Measurements from ENCODE around the gene CDYL2.

CDYL2 gene

DNA sequence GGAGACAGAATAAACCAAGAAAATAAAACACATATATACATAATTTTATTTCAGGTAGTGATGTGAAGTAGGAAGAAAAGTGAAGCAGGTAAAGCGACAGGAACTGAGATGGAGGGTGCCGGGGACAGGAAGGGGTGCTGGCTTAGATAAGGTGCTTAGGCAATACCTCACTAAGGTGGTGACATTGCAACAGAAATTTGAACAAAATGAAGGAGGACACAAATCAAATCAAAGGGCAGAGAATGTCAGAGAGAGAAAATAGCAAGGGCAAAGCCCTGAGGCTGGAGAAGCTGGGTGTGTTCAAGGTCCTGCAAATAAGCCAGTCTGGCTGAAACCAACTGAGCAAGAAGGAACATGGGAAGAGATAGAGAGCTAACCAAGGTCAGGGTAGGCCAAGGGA, 5.0 kb upstream of the CDYL2 start:
- Histone ChIP-seq H3K36me3 (ENCODE audit: control insufficient read depth, insufficient read depth, low read length) (no peaks in the 10 kb centered on the region), H3K27me3 (ENCODE audit: control insufficient read depth, insufficient read depth, low read length) (peaks cover 7% of the 10 kb centered on the region; the same call in 1 of the 2 replicates), H3K27ac (ENCODE audit: low read length) (no peak overlapping the region), H3K4me1 (ENCODE audit: control insufficient read depth, insufficient read depth, low read length) (no peaks in the 10 kb centered on the region; the same call in 1 of the 2 replicates), H3K9me3 (ENCODE audit: control insufficient read depth, insufficient read depth, low read length) (no peaks in the 10 kb centered on the region), H3K4me3 (ENCODE audit: low read length) (no peak overlapping the region)
- no peak for DNase-seq (ENCODE audit: low read depth, low spot score)
- no CpG with 5 or more reads among the region's 2 CpGs for WGBS (ENCODE audit: insufficient coverage, insufficient read length)

DNA sequence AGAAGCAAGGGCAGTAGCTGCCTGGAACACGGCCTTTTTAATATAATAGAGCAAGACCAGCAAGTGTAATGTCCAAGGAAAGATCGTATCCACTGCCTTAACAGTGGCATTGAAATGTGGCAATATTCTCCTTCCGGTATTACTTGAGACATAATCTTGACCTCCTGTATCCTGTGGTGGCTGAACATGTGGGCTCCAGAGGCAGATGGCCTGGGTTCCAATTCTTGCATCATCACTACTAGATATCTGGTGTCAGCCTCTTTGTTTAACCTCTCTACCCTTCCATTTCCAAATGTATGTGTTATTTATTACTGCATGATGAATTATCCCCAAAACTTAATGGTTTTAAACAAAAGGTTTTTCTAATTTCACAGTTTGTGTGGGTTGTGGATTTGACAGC, 3.5 kb upstream of the CDYL2 start:
- H3K4me1 ChIP-seq (ENCODE audit: control insufficient read depth, insufficient read depth, low read length), result no peaks in the 10 kb centered on the region; the same call in 1 of the 2 replicates
- no peaks in the 10 kb centered on the region for H3K9me3 ChIP-seq (ENCODE audit: control insufficient read depth, insufficient read depth, low read length)
- H3K27me3 ChIP-seq (ENCODE audit: control insufficient read depth, insufficient read depth, low read length), result peaks cover 7% of the 10 kb centered on the region; the same call in 1 of the 2 replicates
- no peaks in the 10 kb centered on the region for H3K36me3 ChIP-seq (ENCODE audit: control insufficient read depth, insufficient read depth, low read length)
- no peak for DNase-seq (ENCODE audit: low read depth, low spot score)
- no CpG with 5 or more reads among the region's 3 CpGs for WGBS (ENCODE audit: insufficient coverage, insufficient read length)
- no peak overlapping the region for H3K4me3 ChIP-seq (ENCODE audit: low read length)
- no peak overlapping the region for H3K27ac ChIP-seq (ENCODE audit: low read length)

DNA sequence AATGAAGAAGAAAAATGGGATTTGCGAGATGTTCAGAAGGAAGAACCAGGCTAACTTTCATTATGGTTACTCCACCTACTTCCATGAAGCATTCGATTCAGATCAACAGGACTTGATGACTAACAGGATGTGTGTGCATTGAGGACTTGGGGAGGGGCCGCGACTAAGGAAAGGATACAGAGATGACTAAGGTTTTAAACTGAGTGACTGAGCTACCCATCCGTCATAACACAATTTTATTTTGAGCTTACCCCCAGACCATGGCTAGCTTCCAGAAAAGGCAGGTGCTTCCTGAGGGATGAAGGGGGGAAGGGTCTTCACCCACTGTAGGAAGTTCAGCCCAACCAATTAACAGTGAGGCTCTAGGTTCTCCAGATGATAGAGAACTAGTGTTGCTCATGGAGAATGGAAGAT, 2.5 kb upstream of the CDYL2 start:
- peaks cover 7% of the 10 kb centered on the region; the same call in 1 of the 2 replicates for H3K27me3 ChIP-seq (ENCODE audit: control insufficient read depth, insufficient read depth, low read length)
- H3K36me3 ChIP-seq (ENCODE audit: control insufficient read depth, insufficient read depth, low read length), result no peaks in the 10 kb centered on the region
- DNase-seq (ENCODE audit: low read depth, low spot score), result no peak
- H3K4me3 ChIP-seq (ENCODE audit: low read length), result no peak overlapping the region
- no CpG with 5 or more reads among the region's 5 CpGs for WGBS (ENCODE audit: insufficient coverage, insufficient read length)
- no peak overlapping the region for H3K27ac ChIP-seq (ENCODE audit: low read length)
- no peaks in the 10 kb centered on the region for H3K9me3 ChIP-seq (ENCODE audit: control insufficient read depth, insufficient read depth, low read length)
- H3K4me1 ChIP-seq (ENCODE audit: control insufficient read depth, insufficient read depth, low read length), result no peaks in the 10 kb centered on the region; the same call in 1 of the 2 replicates

DNA sequence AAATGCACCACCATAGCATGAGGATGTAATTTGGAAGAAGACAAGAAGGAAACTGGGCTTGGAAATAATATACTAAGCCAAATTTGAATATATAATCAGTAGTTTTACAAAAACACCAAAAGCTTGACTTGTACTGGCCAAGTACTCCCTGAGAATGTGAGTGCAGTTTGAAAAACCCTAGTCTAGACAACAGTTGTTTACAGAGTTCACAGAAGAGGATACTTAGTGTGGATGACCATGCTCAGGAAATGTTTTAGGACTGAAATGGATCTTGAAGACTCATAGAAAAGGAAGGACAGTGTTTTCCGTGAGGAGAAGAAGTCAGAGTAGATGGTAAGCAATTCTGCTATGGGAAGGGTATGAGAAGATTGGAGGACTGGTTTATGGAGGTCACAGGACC, 1.9 kb upstream of the CDYL2 start:
- no CpG with 5 or more reads among the region's 1 CpG for WGBS (ENCODE audit: insufficient coverage, insufficient read length)
- no peak for DNase-seq (ENCODE audit: low read depth, low spot score)
- Histone ChIP-seq H3K27me3 (ENCODE audit: control insufficient read depth, insufficient read depth, low read length) (peaks cover 7% of the 10 kb centered on the region; the same call in 1 of the 2 replicates), H3K4me1 (ENCODE audit: control insufficient read depth, insufficient read depth, low read length) (no peaks in the 10 kb centered on the region; the same call in 1 of the 2 replicates), H3K27ac (ENCODE audit: low read length) (no peak overlapping the region), H3K36me3 (ENCODE audit: control insufficient read depth, insufficient read depth, low read length) (no peaks in the 10 kb centered on the region), H3K4me3 (ENCODE audit: low read length) (no peak overlapping the region), H3K9me3 (ENCODE audit: control insufficient read depth, insufficient read depth, low read length) (no peaks in the 10 kb centered on the region)

DNA sequence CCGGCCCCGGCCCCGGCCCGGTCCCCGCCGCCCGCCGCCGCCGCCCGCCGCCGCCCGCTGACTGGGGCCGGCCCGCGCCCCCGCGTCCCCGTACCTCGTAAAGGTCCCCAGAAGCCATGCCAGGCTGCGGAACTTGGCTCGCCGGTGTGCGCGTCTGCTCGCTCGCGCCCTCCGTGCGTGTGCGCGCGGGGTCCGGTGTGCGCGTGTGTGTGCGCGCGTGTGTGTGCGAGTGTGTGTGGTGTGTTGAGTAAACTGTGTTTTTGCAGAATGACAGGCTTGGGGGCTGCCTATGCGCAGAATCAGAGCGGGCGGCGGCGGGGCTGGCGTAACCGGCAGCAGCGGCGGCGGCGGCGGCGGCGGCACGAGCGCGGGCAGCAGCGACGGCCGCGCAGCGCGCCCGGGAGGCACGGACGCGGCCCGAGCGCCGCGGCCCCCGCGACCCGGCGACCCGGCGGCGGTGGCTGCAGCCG, 307 bp downstream of the CDYL2 start:
- H3K27ac ChIP-seq (ENCODE audit: low read length), result no peak overlapping the region
- no peaks in the 10 kb centered on the region for H3K36me3 ChIP-seq (ENCODE audit: control insufficient read depth, insufficient read depth, low read length)
- WGBS (ENCODE audit: insufficient coverage, insufficient read length), result no CpG with 5 or more reads among the region's 80 CpGs
- no peaks in the 10 kb centered on the region for H3K9me3 ChIP-seq (ENCODE audit: control insufficient read depth, insufficient read depth, low read length)
- DNase-seq (ENCODE audit: low read depth, low spot score), result no peak
- H3K27me3 ChIP-seq (ENCODE audit: control insufficient read depth, insufficient read depth, low read length), result peaks cover 7% of the 10 kb centered on the region; the same call in 1 of the 2 replicates
- no peaks in the 10 kb centered on the region; the same call in 1 of the 2 replicates for H3K4me1 ChIP-seq (ENCODE audit: control insufficient read depth, insufficient read depth, low read length)
- H3K4me3 ChIP-seq (ENCODE audit: low read length), result peak overlapping the region; percentile 79; the same call in 1 of the 2 replicates

DNA sequence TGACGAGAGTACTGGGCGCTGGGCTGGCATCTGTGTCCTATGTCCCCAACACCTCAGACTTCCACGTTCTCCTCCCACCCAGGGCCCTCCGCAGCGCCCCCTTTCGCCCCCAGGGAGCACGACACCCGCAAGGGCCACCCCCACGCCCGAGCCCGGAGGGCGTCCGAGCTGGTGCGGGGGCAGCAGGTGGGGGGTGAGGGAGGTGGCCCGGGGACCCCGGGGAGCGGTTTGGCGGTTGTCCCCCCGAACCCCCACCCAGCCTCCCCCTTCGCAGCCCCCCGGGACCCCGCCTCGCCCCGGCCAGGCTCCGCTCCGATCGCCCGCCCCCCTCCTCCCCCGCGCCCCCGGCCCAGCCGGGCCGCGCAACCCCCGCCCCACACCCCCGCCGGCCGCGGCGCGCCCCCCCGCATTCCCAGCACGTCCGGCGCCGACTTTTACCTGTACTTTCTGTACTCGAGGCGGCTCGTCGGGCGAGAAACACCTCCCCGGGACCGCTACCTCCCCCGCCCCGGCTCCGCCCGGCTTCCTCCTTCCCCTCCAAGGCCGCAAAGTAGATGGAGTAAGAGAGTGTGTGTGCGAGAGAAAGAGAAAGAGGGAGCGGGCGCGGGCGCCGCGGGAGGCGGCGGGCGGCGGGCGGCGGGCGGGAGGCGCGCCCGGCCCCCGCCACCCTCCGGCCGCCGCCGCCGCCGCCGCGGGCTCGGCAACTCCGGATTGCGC, 901 bp downstream of the CDYL2 start:
- Histone ChIP-seq H3K27ac (ENCODE audit: low read length) (no peak overlapping the region), H3K27me3 (ENCODE audit: control insufficient read depth, insufficient read depth, low read length) (peaks cover 7% of the 10 kb centered on the region; the same call in 1 of the 2 replicates)
- WGBS (ENCODE audit: insufficient coverage, insufficient read length), result no CpG with 5 or more reads among the region's 87 CpGs

DNA sequence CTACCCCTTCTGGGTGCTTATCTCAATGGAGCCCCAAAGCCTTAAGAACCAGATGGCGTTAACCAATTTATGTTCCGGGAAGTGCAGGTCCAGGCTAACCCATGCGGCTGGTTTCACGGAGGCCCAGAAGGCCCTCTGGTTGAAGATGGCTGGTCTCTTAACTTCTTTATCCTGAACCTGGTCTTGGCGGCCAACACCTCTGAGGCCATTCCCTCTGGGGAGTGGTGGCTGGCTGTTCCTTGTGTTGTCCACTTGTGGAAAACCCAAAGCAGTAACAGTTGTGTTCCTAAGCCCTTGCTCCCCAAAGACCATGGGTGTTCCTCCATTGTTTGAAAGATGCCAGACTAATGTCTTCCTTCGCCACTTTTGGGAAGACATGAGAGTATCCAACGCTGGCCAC, 1.5 kb downstream of the CDYL2 start:
- Histone ChIP-seq H3K27me3 (ENCODE audit: control insufficient read depth, insufficient read depth, low read length) (peaks cover 7% of the 10 kb centered on the region; the same call in 1 of the 2 replicates), H3K4me3 (ENCODE audit: low read length) (no peak overlapping the region; the same call in 1 of the 2 replicates), H3K9me3 (ENCODE audit: control insufficient read depth, insufficient read depth, low read length) (no peaks in the 10 kb centered on the region), H3K36me3 (ENCODE audit: control insufficient read depth, insufficient read depth, low read length) (no peaks in the 10 kb centered on the region), H3K27ac (ENCODE audit: low read length) (no peak overlapping the region), H3K4me1 (ENCODE audit: control insufficient read depth, insufficient read depth, low read length) (no peaks in the 10 kb centered on the region; the same call in 1 of the 2 replicates)
- WGBS (ENCODE audit: insufficient coverage, insufficient read length), result no CpG with 5 or more reads among the region's 7 CpGs
- no peak for DNase-seq (ENCODE audit: low read depth, low spot score)

More for the DNA sequence above, 901 bp downstream of the CDYL2 start:
- H3K4me3 ChIP-seq (ENCODE audit: low read length), result peak overlapping the region; percentile 79; the same call in 1 of the 2 replicates
- no peaks in the 10 kb centered on the region for H3K36me3 ChIP-seq (ENCODE audit: control insufficient read depth, insufficient read depth, low read length)
- no peaks in the 10 kb centered on the region for H3K9me3 ChIP-seq (ENCODE audit: control insufficient read depth, insufficient read depth, low read length)
- no peaks in the 10 kb centered on the region; the same call in 1 of the 2 replicates for H3K4me1 ChIP-seq (ENCODE audit: control insufficient read depth, insufficient read depth, low read length)
- no peak for DNase-seq (ENCODE audit: low read depth, low spot score)

DNA sequence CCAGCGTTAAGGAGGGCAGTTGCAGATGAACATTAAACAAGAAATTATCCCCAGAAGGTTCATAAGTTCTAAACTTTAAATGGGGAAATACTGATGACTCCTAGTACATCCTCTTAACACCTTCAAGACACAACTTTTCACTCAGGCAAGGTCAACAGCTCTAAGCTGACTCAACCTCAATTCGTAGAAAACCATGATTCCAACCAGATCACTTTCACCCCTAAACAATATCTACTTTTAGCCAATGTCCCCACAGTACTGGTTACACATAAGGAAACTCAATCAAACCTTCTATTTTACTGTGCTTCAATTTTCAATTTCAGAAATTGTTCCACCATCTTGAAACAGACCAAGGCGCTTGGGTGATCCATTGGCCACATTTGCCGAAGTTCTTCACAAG, 2.3 kb downstream of the CDYL2 start:
- Histone ChIP-seq H3K9me3 (ENCODE audit: control insufficient read depth, insufficient read depth, low read length) (no peaks in the 10 kb centered on the region), H3K36me3 (ENCODE audit: control insufficient read depth, insufficient read depth, low read length) (no peaks in the 10 kb centered on the region), H3K27ac (ENCODE audit: low read length) (no peak overlapping the region), H3K4me3 (ENCODE audit: low read length) (no peak overlapping the region), H3K27me3 (ENCODE audit: control insufficient read depth, insufficient read depth, low read length) (peaks cover 7% of the 10 kb centered on the region; the same call in 1 of the 2 replicates), H3K4me1 (ENCODE audit: control insufficient read depth, insufficient read depth, low read length) (no peaks in the 10 kb centered on the region; the same call in 1 of the 2 replicates)
- no peak for DNase-seq (ENCODE audit: low read depth, low spot score)
- WGBS (ENCODE audit: insufficient coverage, insufficient read length), result no CpG with 5 or more reads among the region's 4 CpGs

DNA sequence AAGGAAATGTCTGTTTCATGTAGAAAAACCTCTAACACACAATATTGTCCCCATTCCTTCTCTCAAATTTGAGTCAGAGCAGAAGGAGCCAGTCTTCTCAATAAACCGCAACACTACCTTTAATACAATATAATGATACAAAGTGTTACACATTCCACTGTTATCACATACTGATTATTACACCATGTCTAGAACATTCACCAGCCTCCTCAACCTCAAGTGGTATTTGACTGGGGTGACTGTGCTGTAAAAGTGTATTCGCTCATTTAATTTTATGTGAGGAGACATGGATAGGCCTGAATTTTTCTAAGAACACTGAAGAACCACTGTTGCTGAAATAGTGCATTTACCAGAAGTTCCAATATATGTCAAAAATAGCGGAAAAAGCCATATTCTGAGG, 10.3 kb downstream of the CDYL2 start:
- whole genome bisulfite sequencing (ENCODE audit: insufficient coverage, insufficient read length), result 100% methylated on average over 1 of the region's 3 CpGs
- no peak for DNase-seq (ENCODE audit: low read depth, low spot score)
- Histone ChIP-seq H3K9me3 (ENCODE audit: control insufficient read depth, insufficient read depth, low read length) (no peaks in the 10 kb centered on the region), H3K4me3 (ENCODE audit: low read length) (no peak overlapping the region), H3K36me3 (ENCODE audit: control insufficient read depth, insufficient read depth, low read length) (no peaks in the 10 kb centered on the region), H3K27ac (ENCODE audit: low read length) (no peak overlapping the region), H3K27me3 (ENCODE audit: control insufficient read depth, insufficient read depth, low read length) (no peaks in the 10 kb centered on the region), H3K4me1 (ENCODE audit: control insufficient read depth, insufficient read depth, low read length) (no peaks in the 10 kb centered on the region)

DNA sequence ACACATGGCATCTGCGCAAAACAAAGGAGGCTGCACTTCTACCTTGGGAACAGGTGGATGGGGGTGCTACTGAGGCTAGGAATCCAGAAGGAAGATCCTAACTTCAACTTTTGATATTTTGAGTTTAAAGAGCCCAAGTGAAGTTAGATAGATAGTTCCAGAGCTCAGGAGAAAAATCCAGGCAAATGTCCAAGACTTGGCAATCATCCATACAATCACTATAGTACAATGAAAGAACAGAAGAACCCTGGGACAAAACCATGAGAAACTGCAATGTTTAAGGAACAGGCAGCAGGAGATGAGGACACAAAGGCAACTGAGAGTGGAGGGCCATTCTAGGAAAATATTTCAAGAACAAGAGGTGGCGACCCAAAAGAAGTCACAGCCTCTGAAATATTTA, 12.4 kb downstream of the CDYL2 start:
- no peak for DNase-seq (ENCODE audit: low read depth, low spot score)

More for the DNA sequence above, 12.4 kb downstream of the CDYL2 start:
- H3K27ac ChIP-seq (ENCODE audit: low read length), result no peak overlapping the region
- H3K4me3 ChIP-seq (ENCODE audit: low read length), result no peak overlapping the region
- no peaks in the 10 kb centered on the region for H3K4me1 ChIP-seq (ENCODE audit: control insufficient read depth, insufficient read depth, low read length)
- H3K27me3 ChIP-seq (ENCODE audit: control insufficient read depth, insufficient read depth, low read length), result no peaks in the 10 kb centered on the region
- no peaks in the 10 kb centered on the region for H3K9me3 ChIP-seq (ENCODE audit: control insufficient read depth, insufficient read depth, low read length)
- no CpG with 5 or more reads among the region's 2 CpGs for WGBS (ENCODE audit: insufficient coverage, insufficient read length)
- no peaks in the 10 kb centered on the region for H3K36me3 ChIP-seq (ENCODE audit: control insufficient read depth, insufficient read depth, low read length)
